Left ventricle myocardium superior (tissue), 1 donor: ENCODE results near the gene FPR2. TPM values are rescaled to one million over a fixed set of nuclear protein-coding genes. Genes with fewer than 3 reads are reported as not detected.

ENCODE experiments used
- total RNA-seq: library from RNA; stranded (reverse); fragmentation: NEBNext Ultra II Directional; extraction: Animal tissue kit (Norgen Biotek cat#: 25700); gene quantifications from one replicate; pipeline ENCODE4 v1.2.1, GENCODE V29; 2021
- donor health status: DM: no; HTN: yes; CAD: no; lungs with severe emphysema.

FPR2 gene
- total RNA-seq, 1 donor from 2014 or later: 1.0 TPM

Other genes starting within 250 kb of the FPR2 start
- 0.32 TPM for gene SIGLEC6, start 229.5 kb upstream of the FPR2 start, total RNA-seq
- gene ZNF175, start 189.9 kb upstream of the FPR2 start, total RNA-seq: 10.7 TPM
- gene SIGLEC5, start 130.8 kb upstream of the FPR2 start, total RNA-seq: 0.84 TPM
- gene SIGLEC14, start 114.4 kb upstream of the FPR2 start, total RNA-seq: 0.94 TPM
- gene SPACA6, start 67.8 kb upstream of the FPR2 start, total RNA-seq: 13.9 TPM
- 3.2 TPM for gene HAS1, start 37.2 kb upstream of the FPR2 start, total RNA-seq
- gene FPR1, start 9.3 kb upstream of the FPR2 start, total RNA-seq: 4.3 TPM
- gene FPR3, start 34.0 kb downstream of the FPR2 start, total RNA-seq: 5.0 TPM
- 7.5 TPM for gene ZNF577, start 126.8 kb downstream of the FPR2 start, total RNA-seq
- gene ZNF649, start 143.8 kb downstream of the FPR2 start, total RNA-seq: 8.1 TPM
- gene ZNF613, start 166.3 kb downstream of the FPR2 start, total RNA-seq: 4.2 TPM
- gene ZNF350, start 225.7 kb downstream of the FPR2 start, total RNA-seq: 9.1 TPM
- gene ZNF615, start 247.0 kb downstream of the FPR2 start, total RNA-seq: 12.2 TPM